Choroid plexus epithelial cell (primary cell): ENCODE results near the gene OBI1.

Experiments used
- DNase-seq: peaks from one replicate; pipeline ENCODE4 v3.0.0-alpha.2; 2010; ENCODE audit warnings: low read depth
- H3K4me3 ChIP-seq: 2 replicates; pipeline ENCODE4 v1.5.1; 2011; ENCODE audit warnings: low read depth, mild to moderate bottlenecking, control low read depth, low read length, moderate library complexity
- TF ChIP-seq, protein P1 (sequence below): conservative IDR thresholded peaks from 2 replicates; pipeline ENCODE4 v1.5.1; 2011; ENCODE audit warnings: low read depth, mild to moderate bottlenecking, control low read depth, inconsistent platforms, low read length, moderate library complexity

The OBI1 gene

DNA sequence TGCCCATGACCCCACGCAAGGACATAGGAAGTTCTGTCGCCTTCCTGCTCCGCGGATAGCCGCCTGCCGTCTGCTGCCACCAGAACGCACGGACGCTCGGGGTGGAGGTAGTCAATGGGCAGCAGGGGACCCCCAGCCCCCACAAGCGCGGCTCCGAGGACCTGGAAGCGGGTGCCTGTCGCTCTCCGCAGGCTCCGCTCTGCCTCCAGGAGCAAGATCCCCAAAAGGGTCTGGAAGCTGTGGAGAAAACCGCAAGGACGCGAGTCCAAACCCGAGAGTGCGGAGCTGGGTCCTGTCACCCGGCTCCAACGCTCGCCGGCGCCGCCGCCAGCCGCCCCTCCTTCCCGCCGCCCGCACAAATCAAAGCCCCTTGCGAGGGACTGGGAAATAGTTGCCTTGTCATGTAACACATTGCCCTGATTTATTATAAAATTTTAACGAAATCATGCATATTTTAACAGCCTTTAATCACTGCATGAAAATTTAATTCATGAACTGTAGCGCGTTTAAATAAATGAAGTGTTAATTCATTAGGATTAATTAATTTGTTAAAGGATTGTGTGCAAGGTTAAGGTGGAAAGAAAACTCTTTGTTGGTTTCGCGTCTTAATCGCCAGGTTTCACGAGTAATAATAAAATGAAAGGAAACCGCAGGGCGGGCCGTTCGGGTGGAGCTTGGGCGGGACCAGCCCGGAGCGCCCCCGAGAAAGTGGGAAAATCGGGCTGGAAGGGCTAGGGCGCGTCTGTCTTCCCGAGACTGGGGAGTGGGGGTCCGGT lies 50.1 kb downstream of the OBI1 start:
- peak overlapping the region; percentile 49 for H3K4me3 ChIP-seq
- no peak for DNase-seq
- TF ChIP-seq, protein P1, sequence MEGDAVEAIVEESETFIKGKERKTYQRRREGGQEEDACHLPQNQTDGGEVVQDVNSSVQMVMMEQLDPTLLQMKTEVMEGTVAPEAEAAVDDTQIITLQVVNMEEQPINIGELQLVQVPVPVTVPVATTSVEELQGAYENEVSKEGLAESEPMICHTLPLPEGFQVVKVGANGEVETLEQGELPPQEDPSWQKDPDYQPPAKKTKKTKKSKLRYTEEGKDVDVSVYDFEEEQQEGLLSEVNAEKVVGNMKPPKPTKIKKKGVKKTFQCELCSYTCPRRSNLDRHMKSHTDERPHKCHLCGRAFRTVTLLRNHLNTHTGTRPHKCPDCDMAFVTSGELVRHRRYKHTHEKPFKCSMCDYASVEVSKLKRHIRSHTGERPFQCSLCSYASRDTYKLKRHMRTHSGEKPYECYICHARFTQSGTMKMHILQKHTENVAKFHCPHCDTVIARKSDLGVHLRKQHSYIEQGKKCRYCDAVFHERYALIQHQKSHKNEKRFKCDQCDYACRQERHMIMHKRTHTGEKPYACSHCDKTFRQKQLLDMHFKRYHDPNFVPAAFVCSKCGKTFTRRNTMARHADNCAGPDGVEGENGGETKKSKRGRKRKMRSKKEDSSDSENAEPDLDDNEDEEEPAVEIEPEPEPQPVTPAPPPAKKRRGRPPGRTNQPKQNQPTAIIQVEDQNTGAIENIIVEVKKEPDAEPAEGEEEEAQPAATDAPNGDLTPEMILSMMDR = no peak

DNA sequence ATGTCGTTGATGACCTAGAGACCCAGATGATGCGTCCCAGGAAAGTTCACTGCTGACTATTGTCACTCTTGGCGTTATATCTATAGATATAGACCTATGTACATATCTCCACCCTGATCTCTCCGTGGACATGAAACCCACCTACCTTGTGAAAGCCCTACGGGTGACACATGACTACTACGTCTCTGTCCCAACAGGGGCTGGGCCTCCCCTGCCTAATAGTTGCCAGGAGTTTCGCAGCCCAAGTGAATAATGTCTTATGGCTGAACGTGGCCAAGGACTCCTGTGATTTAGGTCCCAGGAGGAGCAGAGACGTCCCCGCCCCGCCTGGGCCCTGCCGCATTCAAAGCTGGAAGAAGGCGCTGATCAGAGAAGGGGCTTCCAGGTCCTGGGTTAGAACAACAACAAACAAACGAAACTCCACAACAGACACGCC lies 50.7 kb downstream of the OBI1 start:
- H3K4me3 ChIP-seq = no peak overlapping the region
- DNase-seq = no peak
- TF ChIP-seq, protein P1 = no peak

DNA sequence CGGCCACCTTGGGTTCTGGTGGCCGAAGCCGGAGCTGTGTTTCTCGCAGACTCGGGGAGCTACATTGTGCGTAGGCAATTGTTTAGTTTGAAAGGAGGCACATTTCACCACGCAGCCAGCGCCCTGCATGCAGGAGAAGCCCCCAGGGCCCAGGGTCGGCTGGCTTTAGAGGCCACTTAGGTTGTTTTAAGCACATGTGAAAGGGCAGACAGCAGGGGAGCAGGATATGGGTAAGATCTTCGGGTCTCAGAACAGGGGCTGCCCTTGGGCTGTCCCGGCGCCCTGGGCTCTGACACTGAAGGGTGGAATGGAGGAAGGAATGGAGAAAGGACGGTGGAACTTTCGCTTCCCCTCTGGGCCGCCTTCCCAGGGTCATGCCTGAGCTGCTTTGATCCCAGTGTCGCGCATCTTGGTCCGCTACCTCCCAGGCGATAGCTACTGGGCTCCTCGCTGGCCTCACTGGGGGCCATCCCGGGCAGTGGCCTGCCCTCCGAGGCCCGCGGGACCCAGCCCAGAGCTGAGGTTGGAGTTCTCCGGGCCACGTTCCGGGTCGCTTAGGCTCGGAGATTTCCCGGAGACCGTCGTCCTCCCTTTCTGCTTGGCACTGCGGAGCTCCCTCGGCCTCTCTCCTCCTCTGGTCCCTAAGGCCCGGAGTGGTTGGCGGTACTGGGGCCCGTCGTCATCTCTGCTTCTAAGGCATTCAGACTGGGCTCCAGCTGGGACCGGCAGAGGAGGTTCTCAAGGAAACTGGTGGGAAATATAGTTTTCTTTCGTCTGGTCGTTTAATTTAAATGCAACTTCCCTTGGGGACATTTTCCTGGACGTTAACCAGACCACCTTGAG lies 51.3 kb downstream of the OBI1 start:
- H3K4me3 ChIP-seq = no peak overlapping the region
- no peak for DNase-seq
- TF ChIP-seq, protein P1 = no peak

DNA sequence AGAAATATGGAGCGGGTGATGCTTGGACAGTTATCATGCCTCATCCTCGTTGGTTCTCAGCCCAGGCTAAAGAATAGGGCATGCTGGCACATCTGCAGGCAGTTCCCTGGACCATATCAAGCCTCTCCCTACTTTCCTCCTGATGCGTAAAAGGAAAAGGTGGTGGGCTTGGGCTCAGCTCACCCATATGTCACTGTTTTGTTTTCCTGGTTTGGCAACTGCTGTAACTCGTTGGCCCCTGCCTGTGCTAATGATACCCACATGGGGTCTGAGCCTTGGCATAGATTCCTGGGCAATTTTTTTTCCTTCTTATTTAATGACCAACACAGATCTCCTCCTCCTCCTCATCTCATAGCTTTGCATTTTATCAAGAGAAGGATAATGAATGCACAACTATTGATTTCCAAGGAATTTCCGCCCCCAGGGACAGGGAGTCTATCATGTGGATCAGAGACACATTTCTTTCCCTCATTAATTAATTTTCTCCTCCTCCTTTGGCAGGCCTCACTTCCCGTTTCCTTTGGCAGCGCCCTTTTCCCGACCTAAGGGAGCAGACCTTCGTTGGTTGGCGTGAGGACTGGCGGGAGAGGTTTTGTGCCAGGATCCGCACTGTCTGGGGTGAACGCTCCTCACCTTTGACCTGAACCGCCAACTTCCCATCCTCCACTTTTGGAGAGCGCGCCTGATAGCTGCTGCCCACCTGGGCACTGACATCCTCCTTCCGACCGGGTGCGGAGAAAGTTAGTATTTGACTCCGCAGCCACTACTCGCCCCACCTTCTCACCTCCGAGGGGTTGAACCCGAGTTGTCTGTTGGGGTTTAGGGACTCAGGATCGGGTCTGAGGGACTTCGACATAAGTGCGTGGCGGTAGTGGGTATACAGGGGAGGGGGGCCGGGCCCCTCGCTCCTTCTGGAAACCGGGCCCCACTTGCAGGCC lies 52.2 kb downstream of the OBI1 start:
- TF ChIP-seq, protein P1 = no peak
- no peak for DNase-seq

DNA sequence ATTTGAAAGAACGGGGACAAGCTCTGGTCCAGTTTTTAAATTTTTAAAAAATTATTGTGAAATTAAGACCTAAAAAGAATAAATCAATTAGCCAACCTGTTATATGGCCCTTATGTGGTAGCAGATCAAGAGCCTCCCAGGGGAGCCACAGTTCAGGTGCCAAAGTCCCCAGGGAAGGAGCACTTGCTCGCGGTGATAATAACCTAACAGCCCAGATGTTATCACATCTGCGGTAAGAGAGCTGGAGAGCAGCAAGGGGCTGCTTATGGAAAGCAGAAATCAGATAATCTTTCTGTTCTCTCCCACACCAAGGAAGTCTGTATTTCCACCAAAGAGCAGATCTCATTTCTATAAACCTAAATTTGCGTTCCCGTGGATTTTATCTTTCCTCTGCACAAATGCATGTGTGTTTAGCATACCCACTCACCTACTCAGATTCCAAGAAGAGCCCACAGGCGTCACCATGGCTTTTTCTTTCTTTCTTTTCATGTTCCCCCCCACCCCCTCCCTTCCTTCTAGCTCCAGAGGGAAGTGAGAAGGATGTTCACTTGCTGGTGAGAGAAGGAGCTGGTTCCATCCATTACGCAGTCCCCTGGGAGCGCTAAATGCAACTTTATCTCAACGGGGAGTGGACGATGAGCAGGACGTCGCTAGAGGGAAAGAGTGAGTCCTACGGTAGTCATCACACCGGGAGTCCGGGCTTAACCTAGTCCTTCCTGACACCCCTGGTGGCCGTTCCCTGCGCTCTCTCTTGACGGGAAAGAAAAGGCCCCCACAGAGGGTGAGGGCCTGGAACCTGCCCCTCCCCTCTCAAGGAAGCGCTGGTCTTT lies 54.0 kb downstream of the OBI1 start:
- TF ChIP-seq, protein P1 = no peak
- no peak overlapping the region for H3K4me3 ChIP-seq
- DNase-seq = no peak

More for the DNA sequence above, 52.2 kb downstream of the OBI1 start:
- H3K4me3 ChIP-seq = no peak overlapping the region

DNA sequence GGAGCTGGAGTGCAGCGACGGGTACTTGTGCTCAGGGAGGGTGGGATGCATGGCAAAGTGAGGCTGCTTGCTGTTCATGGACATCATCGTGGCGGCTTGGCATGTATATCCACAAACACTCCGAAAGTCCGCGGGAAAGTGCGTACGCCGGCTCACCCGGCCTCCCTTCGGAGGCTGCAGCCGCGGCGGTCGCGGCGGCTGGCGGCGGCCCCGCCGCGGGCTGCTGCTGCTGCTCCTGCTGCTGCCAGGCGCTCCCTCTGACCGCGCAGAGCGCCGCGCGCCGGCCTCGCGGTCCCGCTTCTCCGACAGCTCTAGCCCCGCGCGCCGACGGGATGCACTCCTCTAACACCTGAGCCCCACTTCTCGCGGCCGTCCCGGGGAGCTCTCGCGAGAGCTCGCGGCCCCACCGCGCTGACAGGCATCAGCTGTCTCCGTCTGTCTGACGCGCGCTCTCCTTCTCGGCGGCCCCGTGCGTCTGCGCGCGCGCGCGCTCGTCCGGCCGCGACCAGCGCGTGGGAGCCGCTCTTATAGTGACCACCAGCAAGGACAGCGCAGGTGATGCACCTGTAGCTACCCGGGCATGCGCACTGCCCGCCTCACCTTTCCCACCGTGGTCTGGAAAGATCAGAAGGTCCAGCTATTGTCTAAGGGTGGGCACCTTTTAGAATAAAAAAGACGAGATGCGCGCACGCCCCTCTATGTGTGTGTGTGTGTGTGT lies 55.6 kb downstream of the OBI1 start, which contains the start of gene POU4F1:
TSS of gene POU4F1 (minus strand) at position 313 of the 718 bp plus-strand sequence. CDS start at position 87, 226 bp downstream.
- TF ChIP-seq, protein P1 = no peak
- no peak within 1 kb of the TSS for H3K4me3 ChIP-seq
- DNase-seq = no peak
